Myocyte (in vitro differentiated cells): ENCODE measurements around the gene WIPI1. TPM values are rescaled to one million over a fixed set of nuclear protein-coding genes. Genes with fewer than 3 reads are reported as not detected.
A peak's percentile ranks its signal among the peaks of the same experiment; 100 is the strongest.

Experiments
- DNase-seq: peaks from one replicate; pipeline ENCODE4 v3.0.0-alpha.2; 2012; ENCODE audit warnings: low read depth
- total RNA-seq: library from RNA; depleted of rRNA; stranded (reverse); fragments of >200 nt; gene quantifications from 2 replicates; pipeline ENCODE4 v1.2.3, GENCODE V29; 2014

The WIPI1 gene
- total RNA-seq, 1 donor from 2014 or later = 141 TPM

- DNase-seq = no peak
Measured at GRCh38 chr17:68440526-68440925, 16.8 kb downstream of the WIPI1 start.

DNA sequence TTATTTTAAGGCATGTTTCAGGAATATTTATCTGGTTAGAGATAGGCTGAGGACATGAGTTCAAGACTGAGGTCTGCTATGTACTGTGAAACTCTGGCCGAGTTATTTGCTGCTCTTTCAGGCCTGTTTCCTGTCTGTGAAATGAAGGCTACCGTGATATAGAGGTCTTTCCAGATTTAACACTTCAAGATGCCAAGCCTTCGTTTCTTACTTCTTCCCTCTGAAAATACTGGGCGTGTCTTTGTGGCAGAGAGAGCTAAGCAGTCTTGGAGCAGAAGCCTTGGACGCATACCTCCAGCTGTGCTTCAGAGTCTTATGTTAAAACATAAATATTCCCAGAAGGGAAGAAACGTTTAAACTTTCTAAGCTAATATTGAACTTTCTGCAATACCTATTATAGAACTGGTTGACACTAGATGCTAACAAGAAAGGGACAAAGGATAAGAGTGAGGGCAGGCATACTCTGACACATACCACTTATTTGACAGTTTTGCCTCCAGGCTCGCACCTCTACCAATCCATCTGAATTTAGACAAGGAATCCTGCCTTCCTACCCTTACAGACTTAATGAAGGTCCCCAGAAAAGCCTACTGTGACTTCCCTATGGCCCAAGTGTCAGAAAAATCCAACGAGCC is 17.5 kb downstream of the WIPI1 start:
- DNase-seq = no peak

GRCh38 chr17:68437979-68438822 is 19.1 kb downstream of the WIPI1 start:
- DNase-seq = no peak

- DNase-seq = peak; percentile 94
Measured at GRCh38 chr17:68435876-68436842, 21.1 kb downstream of the WIPI1 start.

DNA sequence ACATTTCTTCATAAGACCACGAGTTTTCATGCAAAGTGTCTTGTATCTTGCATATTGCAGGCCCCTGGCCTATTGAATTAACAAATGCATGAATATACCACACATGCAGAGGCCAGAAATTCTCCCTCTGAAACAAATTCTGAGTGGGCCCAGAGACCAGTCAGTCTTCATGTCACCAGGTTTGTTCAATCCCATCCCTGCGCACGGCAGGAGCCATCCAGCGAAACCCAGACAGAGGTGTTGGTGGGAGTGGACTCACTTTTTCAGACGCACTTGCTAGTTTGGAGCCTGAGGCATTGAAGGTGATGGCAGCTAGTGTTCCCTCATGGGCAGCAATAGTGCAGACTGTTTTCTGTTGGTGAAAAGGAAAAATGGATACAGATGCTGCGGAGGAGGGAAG is 21.9 kb downstream of the WIPI1 start:
- no peak for DNase-seq

- DNase-seq = peak; percentile 70
Measured at GRCh38 chr17:68433911-68434508, 23.3 kb downstream of the WIPI1 start.

DNA sequence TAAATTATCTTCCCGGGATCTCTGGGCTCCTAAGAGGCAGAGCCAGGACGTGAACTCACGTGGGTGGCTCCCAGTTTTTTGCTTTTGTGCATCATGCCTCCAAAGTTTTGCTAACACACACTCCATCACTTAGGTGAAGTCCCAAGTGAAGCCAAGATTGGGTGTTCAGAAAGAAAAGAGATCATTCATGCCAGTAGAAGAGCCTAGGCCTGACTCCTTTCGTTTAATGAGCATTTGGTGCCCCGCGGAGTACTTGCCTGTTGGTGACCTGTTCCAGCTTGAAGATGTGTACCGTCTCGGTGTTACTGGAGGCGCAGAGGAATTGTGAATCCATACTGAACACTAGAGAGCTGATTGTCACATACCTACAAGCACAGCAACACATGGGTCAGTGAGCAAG is 24.1 kb downstream of the WIPI1 start:
- no peak for DNase-seq

DNA sequence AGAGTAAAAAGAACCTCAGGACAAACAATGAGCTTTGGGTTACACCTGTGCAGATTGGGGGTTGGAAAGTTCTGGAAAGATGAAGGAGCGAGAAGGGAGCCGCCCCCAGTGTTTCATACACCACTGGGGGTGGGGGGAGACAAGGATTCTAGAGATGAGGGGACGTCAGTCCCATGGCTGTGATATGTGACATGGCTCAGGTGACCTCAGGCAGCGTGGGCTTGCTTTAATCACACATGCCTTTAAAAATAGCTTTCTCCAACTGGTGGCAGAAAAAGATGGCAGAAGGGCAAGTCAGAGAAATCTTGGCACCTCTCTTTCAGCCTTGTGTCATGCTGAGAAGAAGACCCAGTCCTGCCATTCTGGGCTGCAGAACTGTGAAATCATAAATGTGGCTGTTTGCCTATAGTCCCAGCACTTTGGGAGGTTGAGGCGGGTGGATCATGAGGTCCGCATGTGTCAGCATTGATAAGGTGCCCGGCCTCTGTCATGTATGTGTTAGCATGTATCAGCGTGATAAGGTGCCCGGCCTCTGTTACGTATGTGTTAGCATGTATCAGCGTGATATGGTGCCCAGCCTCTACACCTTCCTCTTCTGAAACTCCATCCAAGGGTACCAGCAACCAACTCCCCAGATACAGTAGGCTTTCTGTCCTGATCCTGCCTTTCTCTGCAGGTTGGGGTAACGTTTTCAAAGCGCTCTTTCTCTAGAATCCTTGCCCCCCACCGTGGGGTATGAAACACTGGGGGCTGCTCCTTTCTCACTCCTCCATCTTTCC is 25.0 kb downstream of the WIPI1 start:
- no peak for DNase-seq

- no peak for DNase-seq
Measured at GRCh38 chr17:68431661-68432071, 25.6 kb downstream of the WIPI1 start.

DNA sequence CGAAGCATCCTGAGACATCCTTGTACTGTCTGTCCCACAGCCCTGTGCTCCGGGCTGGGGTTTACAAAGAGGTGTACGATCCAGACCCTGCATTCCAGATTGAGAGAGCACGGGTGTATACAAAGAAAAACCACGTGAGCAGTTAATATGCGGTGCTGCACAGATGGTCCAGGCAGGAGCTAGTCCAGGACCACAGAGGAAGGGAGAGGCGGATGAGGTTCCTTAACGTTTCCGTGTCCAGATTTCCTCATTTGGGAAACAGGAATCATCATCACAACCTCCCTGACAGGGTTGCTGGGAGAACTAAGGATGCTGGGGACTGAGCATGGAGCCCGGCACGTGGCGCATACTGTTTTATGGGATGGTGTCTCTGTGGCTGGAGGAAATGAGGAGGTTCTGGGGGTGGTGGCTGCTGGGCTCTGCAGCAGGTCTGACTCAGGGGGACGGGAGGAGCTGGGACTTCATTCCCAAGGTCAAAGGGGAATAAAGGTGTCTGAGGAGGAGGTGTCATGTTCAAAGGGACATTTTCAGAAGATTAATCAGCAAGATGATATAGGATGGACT is 26.2 kb downstream of the WIPI1 start:
- no peak for DNase-seq

DNA sequence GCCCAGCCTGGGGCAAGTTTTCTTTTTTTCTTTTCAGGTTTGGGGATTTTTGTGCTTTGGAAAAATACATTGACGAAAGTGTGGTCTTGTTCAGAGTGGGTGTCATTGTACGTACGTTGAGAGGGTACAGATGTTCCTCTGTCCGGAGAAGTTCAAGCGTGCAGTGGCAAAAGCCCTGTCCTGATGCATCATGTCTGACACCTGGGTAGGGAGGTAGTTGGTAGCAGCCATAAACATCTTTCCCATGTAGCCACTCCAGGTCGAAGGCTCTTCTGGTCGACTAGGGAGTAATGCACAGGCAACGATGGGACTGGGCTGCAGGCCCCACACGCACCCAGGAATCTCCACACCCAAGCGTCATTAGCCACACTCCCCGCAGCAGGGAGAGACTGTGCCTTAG is 27.4 kb downstream of the WIPI1 start:
- DNase-seq = no peak

DNA sequence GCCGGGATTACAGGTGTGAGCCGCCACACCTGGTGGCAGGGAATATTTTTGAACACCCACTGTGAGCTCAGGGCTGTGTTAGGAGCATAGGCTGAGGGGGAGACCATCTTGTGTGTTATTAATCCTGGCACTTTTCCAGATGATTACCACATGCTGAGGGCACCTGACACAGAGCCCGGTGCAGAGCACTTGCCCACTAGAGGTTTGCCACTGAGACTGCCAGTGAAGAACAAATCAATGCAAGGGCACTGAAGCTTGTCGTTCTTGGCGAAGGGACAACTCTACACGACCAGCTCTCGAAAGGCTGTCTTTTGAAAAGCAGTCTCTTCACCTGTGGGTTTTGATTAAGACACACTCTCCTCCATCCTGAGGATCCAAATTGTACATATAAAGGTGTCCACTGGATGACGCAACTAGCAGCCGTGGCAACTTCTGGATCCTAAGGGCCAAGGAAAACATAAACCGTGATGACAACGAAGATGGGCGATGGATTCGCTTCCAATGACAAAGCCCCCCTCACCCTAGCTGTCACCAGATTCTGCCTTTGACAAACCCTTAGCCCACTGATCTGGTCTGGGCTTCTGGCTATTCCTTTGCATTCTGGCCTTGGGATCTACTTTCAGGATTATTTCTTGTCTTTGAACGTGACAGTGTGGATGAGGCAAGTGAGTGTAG is 28.7 kb downstream of the WIPI1 start:
- DNase-seq = no peak

GRCh38 chr17:68427575-68427974 is 29.7 kb downstream of the WIPI1 start:
- no peak for DNase-seq

- no peak for DNase-seq
Measured at GRCh38 chr17:68425979-68426378, 31.3 kb downstream of the WIPI1 start.

- no peak for DNase-seq
Measured at GRCh38 chr17:68424861-68425260, 32.4 kb downstream of the WIPI1 start.

- no peak for DNase-seq
Measured at GRCh38 chr17:68424203-68424602, 33.1 kb downstream of the WIPI1 start.

GRCh38 chr17:68423251-68423650 is 34.0 kb downstream of the WIPI1 start:
- DNase-seq = no peak

DNA sequence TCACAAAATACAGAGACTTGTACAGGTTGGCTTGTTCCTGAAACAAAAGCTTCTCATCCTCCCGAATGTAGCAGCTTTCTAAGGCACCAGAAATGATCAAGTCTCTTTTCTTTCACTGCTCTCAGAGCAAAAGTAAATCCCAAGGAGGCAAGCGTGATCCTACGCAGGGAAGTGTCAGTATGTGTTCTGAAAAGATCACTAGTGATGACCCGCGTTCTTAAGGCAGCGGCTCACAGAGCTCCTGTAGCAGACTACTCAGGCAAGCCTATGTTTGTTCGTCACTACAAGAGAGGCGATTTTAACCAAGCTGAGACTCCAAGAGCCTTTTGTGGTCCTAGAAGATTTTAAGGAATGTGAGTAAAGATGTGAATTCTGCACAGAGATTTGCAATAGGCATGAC is 34.5 kb downstream of the WIPI1 start:
- DNase-seq = no peak

DNA sequence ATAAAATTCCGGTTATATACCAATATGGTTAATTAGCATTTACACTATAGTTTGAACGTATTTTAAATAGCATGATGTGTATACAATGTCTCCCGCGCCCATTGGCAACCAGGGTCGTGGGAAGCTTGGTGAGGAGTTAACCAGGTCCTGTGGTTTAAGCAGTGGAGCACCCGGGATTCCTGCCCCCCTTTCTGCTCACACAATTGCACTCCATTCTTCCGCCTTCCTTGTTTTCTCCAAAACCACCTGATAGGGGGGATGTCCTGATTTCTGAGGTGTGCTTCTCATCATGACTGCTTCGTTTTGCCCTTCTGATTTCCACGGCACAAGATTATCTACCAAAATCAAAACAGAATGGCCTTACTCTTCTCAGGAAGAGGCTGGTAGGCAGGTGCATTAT is 35.8 kb downstream of the WIPI1 start:
- no peak for DNase-seq

- no peak for DNase-seq
Measured at GRCh38 chr17:68420065-68420464, 37.2 kb downstream of the WIPI1 start.
